ENCODE measurements around the gene LONP2. TPM values are rescaled to one million over a fixed set of nuclear protein-coding genes. Genes with fewer than 3 reads are reported as not detected.
"Not testable (repeated sequence)": the region's sequence is repeated elsewhere in the genome, so short reads cannot be mapped to it uniquely, and the experiment has no call there.

LONP2 gene
- total RNA-seq, 2 experiments from 2014 or later, result 50.3 to 51.6 TPM

DNA sequence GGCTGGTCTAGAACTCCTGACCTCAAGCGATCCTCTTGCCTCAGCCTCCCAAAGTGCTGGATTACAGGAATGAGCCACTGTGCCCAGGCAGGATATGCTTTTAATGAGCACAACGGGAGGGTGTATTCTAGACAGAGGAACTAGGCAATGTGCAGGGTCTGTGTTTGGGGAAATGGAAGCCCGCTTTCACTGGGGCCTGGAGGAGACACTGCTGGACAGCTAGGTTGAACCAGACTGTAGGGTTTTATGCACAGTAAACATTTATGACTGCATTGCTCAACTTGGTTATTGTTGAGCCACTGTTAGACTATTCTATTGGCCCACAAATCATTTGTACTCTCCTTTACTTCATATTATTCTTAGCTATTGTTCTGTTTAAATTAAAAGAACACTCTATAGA is 151.3 kb downstream of the LONP2 start:
- H3K4me1 Mint-ChIP-seq (ENCODE audit: low read depth), result peaks cover 3% of the 10 kb centered on the region
- CTCF ChIA-PET, result no interaction called here
- no peak for TF ChIP-seq CTCF (IDR thresholded peaks at IDR 0.05)
- DNase-seq (no peak), ATAC-seq (no peak)
- POLR2A ChIA-PET, result interaction anchor here (0.6 kb wide), 1 partner anchor 17 kb away, joined by 3 read pairs; no protein-coding TSS in a partner anchor
- H3K27ac Mint-ChIP-seq, result no peak overlapping the region
- no peaks in the 10 kb centered on the region for H3K36me3 Mint-ChIP-seq (ENCODE audit: low read depth)
- H3K9me3 Mint-ChIP-seq, result no peaks in the 10 kb centered on the region
- intact Hi-C loops (cut with micrococcal nuclease), result no loop called here
- no peak overlapping the region for H3K4me3 Mint-ChIP-seq
- no peaks in the 10 kb centered on the region for H3K27me3 Mint-ChIP-seq

GRCh38 chr16:48402547-48402946 is 158.4 kb downstream of the LONP2 start:
- H3K4me3 Mint-ChIP-seq; H3K27ac Mint-ChIP-seq; H3K9me3 Mint-ChIP-seq; ATAC-seq; intact Hi-C loops (cut with micrococcal nuclease); H3K4me1 Mint-ChIP-seq (ENCODE audit: low read depth); H3K27me3 Mint-ChIP-seq; DNase-seq; CTCF ChIA-PET; POLR2A ChIA-PET; H3K36me3 Mint-ChIP-seq (ENCODE audit: low read depth): not testable (repeated sequence)

DNA sequence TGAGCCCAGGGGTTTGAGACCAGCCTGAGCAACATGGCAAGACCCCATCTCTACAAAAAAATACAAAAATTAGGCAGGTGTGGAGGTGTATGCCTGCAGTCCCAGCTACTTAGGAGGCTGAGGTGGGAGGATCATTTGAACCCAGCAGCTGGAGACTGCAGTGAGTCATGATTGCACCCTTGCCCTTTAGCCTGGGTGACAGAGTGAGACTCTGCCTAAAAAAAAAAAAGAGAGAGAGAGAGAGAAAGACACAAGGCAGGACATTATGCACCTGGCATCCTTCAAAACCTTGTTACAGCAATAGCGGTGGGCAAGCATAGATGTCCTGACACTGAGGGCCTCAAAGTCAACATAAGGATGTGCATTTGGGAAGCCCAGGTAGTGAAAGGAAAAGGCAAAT is 161.1 kb downstream of the LONP2 start:
- intact Hi-C loops (cut with micrococcal nuclease), result no loop called here
- no peak for ATAC-seq
- CTCF ChIA-PET, result no interaction called here
- POLR2A ChIA-PET, result no interaction called here
- Mint-ChIP-seq H3K4me3 (no peak overlapping the region), H3K36me3 (ENCODE audit: low read depth) (no peaks in the 10 kb centered on the region), H3K9me3 (no peaks in the 10 kb centered on the region), H3K27me3 (no peaks in the 10 kb centered on the region), H3K27ac (no peak overlapping the region), H3K4me1 (ENCODE audit: low read depth) (peaks cover 2% of the 10 kb centered on the region)
- no peak for DNase-seq
- TF ChIP-seq CTCF (IDR thresholded peaks at IDR 0.05), result no peak

GRCh38 chr16:48405907-48406306 is 161.8 kb downstream of the LONP2 start:
- intact Hi-C loops (cut with micrococcal nuclease), result no loop called here
- Mint-ChIP-seq H3K27me3 (peaks cover 2% of the 10 kb centered on the region), H3K4me1 (ENCODE audit: low read depth) (peaks cover 2% of the 10 kb centered on the region), H3K9me3 (no peaks in the 10 kb centered on the region), H3K4me3 (no peak overlapping the region), H3K27ac (no peak overlapping the region), H3K36me3 (ENCODE audit: low read depth) (no peaks in the 10 kb centered on the region)
- ChIA-PET CTCF (no interaction called here), POLR2A (no interaction called here)
- DNase-seq, result no peak
- TF ChIP-seq CTCF (IDR thresholded peaks at IDR 0.05), result no peak
- ATAC-seq, result no peak

Other genes with a start within 250 kb of the LONP2 start
- not detected for gene ABCC12, start 88.3 kb upstream of the LONP2 start, total RNA-seq
- gene ABCC11, start 3.2 kb downstream of the LONP2 start, total RNA-seq, result under 1 TPM; 0.16 to 0.54 TPM
- gene SIAH1, start 141.1 kb downstream of the LONP2 start, total RNA-seq, result 10 to 100 TPM; 13.3 to 14.3 TPM

All from activated CD8-positive, alpha-beta T cell treated with anti-CD3 and anti-CD28 coated beads for 36 hours (primary cell).